OCI-LY3 (cell line): Measurements from ENCODE around the gene REPS1.

ENCODE experiments used
- H2AFZ ChIP-seq: fragments of 200-600, 300-600 bp; shearing (Covaris generic); 2 replicates; pipeline ENCODE4 v1.6.0; 2014; ENCODE audit warnings: antibody characterized with exemption, low read depth, low read length
- H3K27ac ChIP-seq: fragments of 200-600, 300-600 bp; sonication (generic); 2 replicates; pipeline ENCODE4 v1.5.1; 2014; ENCODE audit warnings: mild to moderate bottlenecking, low read length, moderate library complexity, mixed read lengths
- H3K27me3 ChIP-seq: fragments of 200-600, 300-600 bp; sonication (generic); 2 replicates; pipeline ENCODE4 v1.6.1; 2014; ENCODE audit warnings: low read depth, low read length, mixed read lengths
- H3K36me3 ChIP-seq: fragments of 200-600, 300-600 bp; sonication (generic); replicated peaks from 2 replicates; pipeline ENCODE3; 2014; ENCODE audit warnings: low read depth, low read length, mixed read lengths
- H3K4me1 ChIP-seq: fragments of 300-600, 200-600 bp; sonication (generic); 2 replicates; pipeline ENCODE4 v1.6.1; 2014; ENCODE audit warnings: low read length, mixed read lengths
- H3K4me2 ChIP-seq: fragments of 200-600, 300-600 bp; sonication (generic); 2 replicates; pipeline ENCODE4 v1.6.1; 2014; ENCODE audit warnings: low read length, mixed read lengths
- H3K4me3 ChIP-seq: fragments of 300-600, 200-600 bp; sonication (generic); 2 replicates; pipeline ENCODE4 v1.5.1; 2014; ENCODE audit warnings: antibody characterized with exemption, mild to moderate bottlenecking, low read length, moderate library complexity
- H3K79me2 ChIP-seq: fragments of 300-600, 200-600 bp; shearing (Covaris generic); 2 replicates; pipeline ENCODE4 v1.6.1; 2014; ENCODE audit warnings: mild to moderate bottlenecking, low read length, mixed read lengths
- H3K9ac ChIP-seq: fragments of 300-600, 200-600 bp; shearing (Covaris generic); 2 replicates; pipeline ENCODE4 v1.6.0; 2014; ENCODE audit warnings: mild to moderate bottlenecking, low read length, moderate library complexity
- H3K9me3 ChIP-seq: fragments of 200-600, 300-600 bp; shearing (Covaris generic); 2 replicates; pipeline ENCODE4 v1.6.1; 2014; ENCODE audit warnings: low read length, mixed read lengths; ENCODE audit not compliant: insufficient read depth
- H4K20me1 ChIP-seq: fragments of 200-600, 300-600 bp; sonication (generic); 2 replicates; pipeline ENCODE4 v1.6.1; 2016; ENCODE audit warnings: low read length, mixed read lengths; ENCODE audit not compliant: insufficient read depth
- EZH2phosphoT487 ChIP-seq: fragments of 200-600 bp; shearing (Covaris generic); IDR thresholded peaks from 2 replicates; pipeline ENCODE4 v1.6.1; 2018; ENCODE audit warnings: antibody characterized with exemption, mixed run types, low read depth
- TF ChIP-seq, protein P1 (sequence below): fragments of 200-600, 300-600 bp; sonication (generic); IDR thresholded peaks from 2 replicates; pipeline ENCODE4 v1.5.1; 2014; ENCODE audit warnings: antibody characterized with exemption, low read length, low read depth

The REPS1 gene

DNA sequence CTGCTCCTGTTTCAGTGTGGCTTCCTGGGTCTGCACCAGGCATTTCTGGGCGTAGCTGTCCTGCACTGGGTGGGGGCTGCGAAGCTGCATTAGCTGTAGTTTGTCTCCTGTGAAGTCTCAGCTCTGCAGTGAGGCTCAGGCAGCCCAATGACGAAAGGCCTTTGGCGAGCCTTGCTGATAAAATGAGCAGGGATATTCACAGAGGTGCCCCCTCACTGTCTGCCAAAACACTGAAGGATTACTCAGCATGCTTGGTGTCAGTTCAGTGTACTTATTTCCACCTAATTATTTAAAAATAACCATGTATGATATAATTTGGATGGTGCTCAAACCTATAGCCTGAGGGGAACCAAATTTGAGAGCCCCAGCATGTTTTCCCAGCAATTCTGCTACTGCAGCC is 118.7 kb downstream of the REPS1 start:
- H3K4me2 ChIP-seq: peak overlapping the region; percentile 50
- no peaks in the 10 kb centered on the region for H3K79me2 ChIP-seq
- H3K27me3 ChIP-seq: no peaks in the 10 kb centered on the region
- no peaks in the 10 kb centered on the region for H3K9me3 ChIP-seq
- TF ChIP-seq EZH2phosphoT487: no peak
- TF ChIP-seq, protein P1, sequence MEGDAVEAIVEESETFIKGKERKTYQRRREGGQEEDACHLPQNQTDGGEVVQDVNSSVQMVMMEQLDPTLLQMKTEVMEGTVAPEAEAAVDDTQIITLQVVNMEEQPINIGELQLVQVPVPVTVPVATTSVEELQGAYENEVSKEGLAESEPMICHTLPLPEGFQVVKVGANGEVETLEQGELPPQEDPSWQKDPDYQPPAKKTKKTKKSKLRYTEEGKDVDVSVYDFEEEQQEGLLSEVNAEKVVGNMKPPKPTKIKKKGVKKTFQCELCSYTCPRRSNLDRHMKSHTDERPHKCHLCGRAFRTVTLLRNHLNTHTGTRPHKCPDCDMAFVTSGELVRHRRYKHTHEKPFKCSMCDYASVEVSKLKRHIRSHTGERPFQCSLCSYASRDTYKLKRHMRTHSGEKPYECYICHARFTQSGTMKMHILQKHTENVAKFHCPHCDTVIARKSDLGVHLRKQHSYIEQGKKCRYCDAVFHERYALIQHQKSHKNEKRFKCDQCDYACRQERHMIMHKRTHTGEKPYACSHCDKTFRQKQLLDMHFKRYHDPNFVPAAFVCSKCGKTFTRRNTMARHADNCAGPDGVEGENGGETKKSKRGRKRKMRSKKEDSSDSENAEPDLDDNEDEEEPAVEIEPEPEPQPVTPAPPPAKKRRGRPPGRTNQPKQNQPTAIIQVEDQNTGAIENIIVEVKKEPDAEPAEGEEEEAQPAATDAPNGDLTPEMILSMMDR: no peak
- H3K4me1 ChIP-seq: peaks cover 21% of the 10 kb centered on the region
- H4K20me1 ChIP-seq: no peaks in the 10 kb centered on the region
- H3K27ac ChIP-seq: no peak overlapping the region
- no peak overlapping the region for H2AFZ ChIP-seq
- no peaks in the 10 kb centered on the region for H3K36me3 ChIP-seq
- no peak overlapping the region for H3K9ac ChIP-seq
- no peak overlapping the region for H3K4me3 ChIP-seq

DNA sequence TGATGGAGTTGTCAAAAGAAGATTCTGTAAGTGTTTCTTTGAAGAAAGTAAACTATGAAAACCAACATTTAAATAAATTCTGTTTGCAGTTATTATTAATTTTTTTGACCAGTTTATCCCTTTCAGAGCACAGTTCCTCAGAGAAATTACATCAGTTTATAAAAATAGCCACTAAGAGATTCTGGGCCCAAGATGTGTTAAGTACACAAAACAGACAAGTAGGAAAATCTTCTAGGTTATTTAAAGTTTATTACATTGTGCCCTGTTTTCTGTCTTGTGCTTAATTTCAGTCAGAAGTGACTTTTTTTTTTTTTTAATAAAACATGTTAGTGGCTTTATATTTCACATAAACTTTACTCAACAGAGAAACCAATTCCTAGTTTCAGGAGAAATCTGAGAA is 119.9 kb downstream of the REPS1 start:
- H3K9me3 ChIP-seq: no peaks in the 10 kb centered on the region
- H3K4me1 ChIP-seq: peaks cover 21% of the 10 kb centered on the region
- H3K4me3 ChIP-seq: no peak overlapping the region
- no peak overlapping the region for H3K4me2 ChIP-seq
- H3K27ac ChIP-seq: no peak overlapping the region
- H3K79me2 ChIP-seq: no peaks in the 10 kb centered on the region
- H3K36me3 ChIP-seq: no peaks in the 10 kb centered on the region
- H4K20me1 ChIP-seq: no peaks in the 10 kb centered on the region
- TF ChIP-seq, protein P1: no peak
- TF ChIP-seq EZH2phosphoT487: no peak
- H3K9ac ChIP-seq: no peak overlapping the region
- no peaks in the 10 kb centered on the region for H3K27me3 ChIP-seq
- H2AFZ ChIP-seq: no peak overlapping the region

DNA sequence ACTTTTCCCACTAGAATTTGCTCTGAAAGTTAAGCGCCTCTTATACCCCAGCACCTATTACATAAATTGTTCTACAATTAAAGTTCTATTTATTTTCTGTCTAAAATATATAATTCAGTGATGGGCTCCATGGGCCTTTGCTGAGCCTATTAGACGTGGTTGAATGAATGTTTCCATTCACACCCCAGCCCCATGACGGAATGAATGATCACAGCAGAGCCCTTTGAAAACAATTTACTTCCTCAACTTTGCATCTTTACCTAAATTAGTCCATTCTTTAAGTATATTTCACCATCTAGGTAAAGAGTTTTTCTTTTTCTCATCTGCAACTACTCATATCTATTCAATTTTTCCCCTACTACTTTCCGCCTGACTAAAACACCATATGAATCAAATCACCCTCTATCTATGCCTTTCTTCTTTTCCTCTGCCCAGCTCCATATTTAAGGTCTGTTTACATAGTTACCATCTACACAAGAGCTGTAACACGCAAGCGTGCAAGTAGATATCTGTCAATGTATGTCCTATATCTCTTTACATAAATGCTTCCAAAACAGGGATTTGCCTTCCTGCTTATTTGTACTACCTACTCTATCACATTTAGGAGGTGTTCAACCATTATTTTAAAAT is 122.5 kb downstream of the REPS1 start:
- TF ChIP-seq EZH2phosphoT487: no peak
- TF ChIP-seq, protein P1: no peak
- Histone ChIP-seq H3K4me3 (no peak overlapping the region), H3K9ac (no peak overlapping the region), H3K36me3 (no peaks in the 10 kb centered on the region), H3K27ac (no peak overlapping the region), H3K79me2 (no peaks in the 10 kb centered on the region), H3K4me1 (peaks cover 14% of the 10 kb centered on the region), H4K20me1 (no peaks in the 10 kb centered on the region), H3K4me2 (no peak overlapping the region), H3K9me3 (no peaks in the 10 kb centered on the region), H2AFZ (no peak overlapping the region), H3K27me3 (no peaks in the 10 kb centered on the region)

DNA sequence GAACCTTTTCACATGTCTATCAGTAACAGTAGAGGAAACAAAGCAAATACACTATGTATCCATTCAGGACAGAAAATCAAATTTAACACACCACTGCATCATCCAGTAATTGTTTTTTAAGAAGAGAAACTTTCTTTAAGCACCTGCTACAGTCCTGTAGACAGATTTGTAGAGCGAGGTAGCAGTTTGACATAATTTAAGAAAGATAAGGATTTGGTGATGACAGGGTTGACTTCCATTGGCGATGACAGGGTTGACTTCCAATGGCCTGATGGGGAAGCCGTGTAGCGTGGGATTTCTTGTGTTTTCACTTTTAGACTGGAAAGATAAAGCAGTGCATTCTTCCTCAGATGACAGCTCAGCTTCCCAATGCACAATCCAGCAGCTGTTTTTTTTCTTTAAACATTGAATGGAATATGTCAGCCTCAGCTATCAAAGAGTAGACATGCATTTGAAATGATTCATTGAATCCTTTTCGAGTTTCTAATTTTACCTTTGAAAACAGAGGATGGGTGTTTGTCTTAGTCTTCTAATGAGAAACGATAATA is 123.6 kb downstream of the REPS1 start:
- Histone ChIP-seq H3K9me3 (no peaks in the 10 kb centered on the region), H3K36me3 (no peaks in the 10 kb centered on the region), H3K4me2 (no peak overlapping the region), H3K79me2 (no peaks in the 10 kb centered on the region), H3K27me3 (no peaks in the 10 kb centered on the region), H3K27ac (no peak overlapping the region), H4K20me1 (no peaks in the 10 kb centered on the region), H3K9ac (no peak overlapping the region), H2AFZ (no peak overlapping the region), H3K4me3 (no peak overlapping the region), H3K4me1 (peaks cover 2% of the 10 kb centered on the region; the same call in 1 of the 2 replicates)
- no peak for TF ChIP-seq EZH2phosphoT487
- TF ChIP-seq, protein P1: no peak
